ENCODE results near the gene EFCAB8.

Gene EFCAB8

DNA sequence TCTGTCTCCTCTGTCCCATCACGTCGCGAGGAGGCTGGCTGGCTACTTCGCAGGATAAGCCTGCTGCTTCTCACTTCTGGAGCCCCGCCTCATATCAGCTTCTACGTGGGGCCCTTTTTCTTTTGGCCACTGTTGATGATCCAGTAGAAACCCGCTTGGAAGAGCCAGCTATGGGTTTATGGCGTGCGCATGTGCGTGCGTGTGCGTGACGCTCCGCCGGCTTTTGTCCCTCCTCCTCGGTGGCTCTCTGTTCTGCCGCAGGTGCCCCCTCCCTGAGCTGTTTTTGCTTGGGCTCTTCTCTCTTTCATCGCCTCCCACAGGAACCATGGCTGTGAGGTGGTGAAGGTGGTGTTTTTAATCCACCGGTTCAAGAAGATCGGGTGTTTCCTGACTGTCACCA lies 26.5 kb downstream of the EFCAB8 start:
- ChIA-PET CTCF (interaction anchor here (0.7 to 1.4 kb wide), 3 partner anchors 8 to 95 kb away, joined by 3 to 5 read pairs (median 3); no protein-coding TSS in a partner anchor), POLR2A (no interaction called here)
- no peak for DNase-seq (ENCODE audit: low read depth, low spot score)
- TF ChIP-seq, protein P1, sequence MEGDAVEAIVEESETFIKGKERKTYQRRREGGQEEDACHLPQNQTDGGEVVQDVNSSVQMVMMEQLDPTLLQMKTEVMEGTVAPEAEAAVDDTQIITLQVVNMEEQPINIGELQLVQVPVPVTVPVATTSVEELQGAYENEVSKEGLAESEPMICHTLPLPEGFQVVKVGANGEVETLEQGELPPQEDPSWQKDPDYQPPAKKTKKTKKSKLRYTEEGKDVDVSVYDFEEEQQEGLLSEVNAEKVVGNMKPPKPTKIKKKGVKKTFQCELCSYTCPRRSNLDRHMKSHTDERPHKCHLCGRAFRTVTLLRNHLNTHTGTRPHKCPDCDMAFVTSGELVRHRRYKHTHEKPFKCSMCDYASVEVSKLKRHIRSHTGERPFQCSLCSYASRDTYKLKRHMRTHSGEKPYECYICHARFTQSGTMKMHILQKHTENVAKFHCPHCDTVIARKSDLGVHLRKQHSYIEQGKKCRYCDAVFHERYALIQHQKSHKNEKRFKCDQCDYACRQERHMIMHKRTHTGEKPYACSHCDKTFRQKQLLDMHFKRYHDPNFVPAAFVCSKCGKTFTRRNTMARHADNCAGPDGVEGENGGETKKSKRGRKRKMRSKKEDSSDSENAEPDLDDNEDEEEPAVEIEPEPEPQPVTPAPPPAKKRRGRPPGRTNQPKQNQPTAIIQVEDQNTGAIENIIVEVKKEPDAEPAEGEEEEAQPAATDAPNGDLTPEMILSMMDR (IDR thresholded peaks at IDR 0.05; ENCODE audit: insufficient read depth, low read length, missing control alignments) = no peak
- H3K4me3 ChIP-seq (ENCODE audit: low read depth, low read length) = no peak overlapping the region

DNA sequence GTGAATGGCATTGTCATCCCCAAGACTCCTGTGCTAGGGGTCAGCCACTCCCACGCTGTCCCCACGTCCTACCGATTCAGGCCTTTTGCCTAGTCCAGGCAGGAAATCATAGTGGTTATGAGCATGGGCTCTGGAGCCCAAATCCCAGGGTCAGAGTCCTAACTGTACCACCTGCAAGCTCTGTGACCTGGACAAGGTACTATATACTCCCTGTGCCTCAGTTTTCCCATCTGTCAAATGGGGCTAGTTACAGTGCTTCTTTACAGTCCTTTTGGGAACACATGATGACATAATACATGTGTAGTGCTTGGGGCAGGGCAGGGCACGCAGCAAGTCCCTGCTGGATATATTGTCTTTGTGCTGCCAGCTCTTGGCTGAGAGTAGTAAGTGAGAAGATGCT lies 27.2 kb downstream of the EFCAB8 start:
- ChIA-PET POLR2A (no interaction called here), CTCF (interaction anchor here (1.0 to 1.8 kb wide), 4 partner anchors 9 to 96 kb away, joined by 3 to 5 read pairs (median 4); no protein-coding TSS in a partner anchor)
- no peak for DNase-seq (ENCODE audit: low read depth, low spot score)
- TF ChIP-seq, protein P1 (IDR thresholded peaks at IDR 0.05; ENCODE audit: insufficient read depth, low read length, missing control alignments) = no peak
- no peak overlapping the region for H3K4me3 ChIP-seq (ENCODE audit: low read depth, low read length)

DNA sequence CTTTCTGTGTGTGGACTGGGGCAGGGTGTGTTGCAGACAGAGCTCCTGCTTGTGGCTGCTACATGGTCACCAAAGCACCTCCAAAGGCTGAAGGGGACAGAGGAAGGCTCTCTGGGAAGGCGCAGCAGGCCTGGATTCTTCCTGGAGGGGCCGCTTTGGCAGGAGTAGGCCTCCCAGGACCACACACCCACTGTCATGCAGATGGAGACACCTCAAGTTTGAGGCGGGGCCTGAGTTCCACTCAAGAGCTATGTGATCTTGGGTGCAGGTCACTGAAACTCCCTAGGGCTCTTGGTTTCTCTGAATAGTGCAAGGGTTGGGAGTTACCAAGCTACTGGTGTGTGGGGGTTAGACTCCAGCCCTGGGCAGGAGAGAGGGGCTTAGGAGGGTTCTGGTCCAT lies 27.9 kb downstream of the EFCAB8 start:
- POLR2A ChIA-PET = no interaction called here

DNA sequence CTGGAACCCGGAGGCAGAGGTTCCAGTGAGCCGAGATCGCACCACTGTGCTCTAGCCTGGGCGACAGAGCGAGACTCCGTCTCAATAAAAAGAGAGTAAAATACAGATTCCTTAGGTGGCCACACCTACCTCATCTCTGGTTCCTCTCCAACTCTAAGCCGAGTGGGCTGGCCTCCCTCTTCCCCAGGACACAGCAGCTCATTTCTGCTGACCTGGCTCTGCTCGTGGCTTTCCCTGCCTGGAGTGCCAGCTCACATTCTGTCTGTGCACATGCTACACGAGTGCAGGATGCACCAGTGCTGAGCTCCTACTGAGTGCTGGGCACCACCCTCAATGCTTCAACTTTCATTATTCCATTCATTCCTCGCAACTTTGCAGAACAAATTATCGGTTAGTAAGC lies 28.8 kb downstream of the EFCAB8 start:
- TF ChIP-seq, protein P1 (IDR thresholded peaks at IDR 0.05; ENCODE audit: insufficient read depth, low read length, missing control alignments) = no peak
- POLR2A ChIA-PET = no interaction called here
- CTCF ChIA-PET = interaction anchor here (0.8 to 1.8 kb wide), 3 partner anchors 15 to 109 kb away, joined by 3 to 5 read pairs (median 3); no protein-coding TSS in a partner anchor
- no peak for DNase-seq (ENCODE audit: low read depth, low spot score)
- no peak overlapping the region for H3K4me3 ChIP-seq (ENCODE audit: low read depth, low read length)

More for the DNA sequence above, 27.9 kb downstream of the EFCAB8 start:
- TF ChIP-seq, protein P1 (IDR thresholded peaks at IDR 0.05; ENCODE audit: insufficient read depth, low read length, missing control alignments) = no peak
- no peak for DNase-seq (ENCODE audit: low read depth, low spot score)
- H3K4me3 ChIP-seq (ENCODE audit: low read depth, low read length) = no peak overlapping the region
- CTCF ChIA-PET = interaction anchor here (0.8 to 1.8 kb wide), 3 partner anchors 10 to 108 kb away, joined by 3 to 5 read pairs (median 3); no protein-coding TSS in a partner anchor

DNA sequence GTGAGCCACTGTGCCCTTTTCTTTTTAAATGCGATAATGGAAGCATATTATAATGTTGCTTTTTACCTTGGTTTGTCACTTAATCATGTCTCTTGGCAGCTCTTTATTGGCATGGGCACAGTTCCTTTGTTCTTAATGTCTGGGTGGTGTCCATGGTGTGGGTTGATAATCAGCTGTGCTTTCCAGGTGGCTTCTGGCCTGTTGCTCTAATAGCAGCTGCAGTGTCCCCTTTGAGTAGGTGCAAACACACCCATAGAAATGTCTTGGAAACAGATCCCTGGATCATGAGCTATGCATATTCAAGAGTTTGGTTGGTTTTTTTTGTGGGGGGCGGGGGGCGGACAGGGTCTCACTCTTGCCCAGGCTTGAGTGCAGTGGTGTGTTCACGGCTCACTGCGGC lies 29.9 kb downstream of the EFCAB8 start:
- no peak for DNase-seq (ENCODE audit: low read depth, low spot score)
- no peak overlapping the region for H3K4me3 ChIP-seq (ENCODE audit: low read depth, low read length)
- ChIA-PET POLR2A (no interaction called here), CTCF (interaction anchor here (1.0 to 1.1 kb wide), 2 partner anchors 12 to 13 kb away, joined by 3 read pairs; no protein-coding TSS in a partner anchor)
- TF ChIP-seq, protein P1 (IDR thresholded peaks at IDR 0.05; ENCODE audit: insufficient read depth, low read length, missing control alignments) = no peak

DNA sequence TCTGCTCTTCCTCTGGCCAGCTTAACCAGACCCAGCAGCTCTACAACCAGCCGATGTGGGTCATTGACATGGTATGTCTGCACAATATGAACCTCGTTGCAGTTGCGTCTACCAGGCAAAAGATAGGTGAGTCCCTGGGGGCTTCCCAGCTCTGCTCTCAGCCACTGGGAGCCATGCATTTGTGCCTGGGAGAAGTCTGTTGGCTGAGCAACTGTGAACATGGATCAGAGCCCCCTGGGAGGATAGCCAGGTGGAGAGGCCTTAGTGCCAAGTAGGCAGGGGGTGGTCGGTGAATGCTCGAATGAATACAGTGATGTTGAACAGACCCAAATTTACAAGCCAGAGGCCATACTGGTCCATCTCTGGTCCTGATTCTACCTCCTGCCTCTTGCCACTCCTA lies 30.6 kb downstream of the EFCAB8 start:
- DNase-seq (ENCODE audit: low read depth, low spot score) = no peak
- CTCF ChIA-PET = interaction anchor here (1.0 kb wide), 1 partner anchor 12 kb away, joined by 3 read pairs; no protein-coding TSS in a partner anchor
- POLR2A ChIA-PET = no interaction called here
- no peak overlapping the region for H3K4me3 ChIP-seq (ENCODE audit: low read depth, low read length)
- TF ChIP-seq, protein P1 (IDR thresholded peaks at IDR 0.05; ENCODE audit: insufficient read depth, low read length, missing control alignments) = no peak
